Inferior parietal cortex (tissue), 1 donor: ENCODE results near the gene CRACR2A.

Experiments
- DNase-seq: peaks from one replicate; pipeline ENCODE4 v3.0.0-alpha.2; 2016; ENCODE audit errors: extremely low spot score

Gene CRACR2A

DNA sequence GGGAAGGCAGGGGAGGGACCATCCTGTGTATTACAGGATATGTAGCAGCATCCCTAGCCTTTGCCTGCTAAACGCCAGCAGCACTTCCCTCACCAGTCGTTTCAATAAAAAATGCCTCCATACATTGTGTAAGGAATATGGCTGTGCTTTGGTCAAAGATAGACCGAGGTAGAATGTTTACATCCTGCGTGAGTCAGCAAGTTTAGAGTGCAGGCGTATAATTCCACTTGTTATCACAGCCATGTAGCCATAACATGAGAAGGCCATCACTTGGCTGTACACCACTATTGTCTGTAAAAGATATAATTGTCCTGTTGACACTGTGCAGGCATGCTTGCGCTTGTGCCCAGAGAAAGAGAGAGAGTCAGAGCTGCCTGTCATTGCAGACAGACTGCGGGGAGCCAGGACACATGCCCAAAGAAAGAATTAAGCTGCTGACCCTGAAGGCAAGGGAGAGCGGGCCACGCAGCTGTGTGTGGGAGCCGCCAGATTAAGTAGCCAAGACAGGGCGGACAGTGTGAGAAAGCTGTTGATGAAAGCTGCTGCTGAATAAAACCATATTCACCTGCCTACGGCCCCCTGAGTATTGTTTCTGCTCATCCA lies 68.4 kb downstream of the CRACR2A start:
- no peak for DNase-seq

DNA sequence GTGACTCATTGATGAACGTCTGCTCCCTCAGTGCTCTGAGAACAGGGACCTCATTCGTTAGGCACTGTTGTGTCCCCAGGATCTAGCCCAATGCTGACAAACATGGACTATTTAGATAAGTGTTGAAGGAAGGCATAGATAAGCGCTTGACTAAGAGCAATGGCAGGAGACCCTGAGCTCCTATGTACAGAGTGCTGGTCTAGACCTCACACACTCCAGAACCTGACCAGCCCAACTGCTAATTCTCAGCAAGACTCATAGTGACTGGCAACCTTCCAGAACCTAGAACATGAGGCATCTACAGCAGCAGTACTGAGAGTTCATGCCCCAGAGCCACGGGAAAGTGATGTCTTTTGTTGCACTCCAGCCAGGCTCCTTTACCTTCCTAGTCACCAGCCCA lies 69.2 kb downstream of the CRACR2A start:
- DNase-seq: no peak

DNA sequence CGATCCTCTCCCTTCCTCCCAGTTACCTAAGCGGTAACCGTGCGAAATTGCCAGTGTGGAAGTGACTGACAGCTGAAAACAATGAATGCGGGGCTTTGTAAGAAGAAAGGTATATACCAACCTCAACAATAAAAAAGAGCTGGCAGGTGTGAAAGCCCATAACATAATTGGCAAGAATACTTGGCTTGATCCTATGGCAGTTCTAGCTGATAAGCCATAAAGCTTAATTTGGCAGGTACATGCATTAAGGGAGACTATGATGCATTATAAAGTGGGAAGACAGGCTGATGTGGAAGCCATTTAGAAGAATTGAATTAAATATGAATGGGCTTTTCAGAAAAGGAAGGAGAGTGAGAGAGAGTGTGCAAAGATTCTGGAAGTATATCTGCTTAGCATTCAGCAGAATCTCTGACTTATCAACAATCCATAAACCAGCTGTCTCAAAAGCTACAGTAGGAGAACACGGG lies 71.3 kb downstream of the CRACR2A start:
- DNase-seq: no peak

DNA sequence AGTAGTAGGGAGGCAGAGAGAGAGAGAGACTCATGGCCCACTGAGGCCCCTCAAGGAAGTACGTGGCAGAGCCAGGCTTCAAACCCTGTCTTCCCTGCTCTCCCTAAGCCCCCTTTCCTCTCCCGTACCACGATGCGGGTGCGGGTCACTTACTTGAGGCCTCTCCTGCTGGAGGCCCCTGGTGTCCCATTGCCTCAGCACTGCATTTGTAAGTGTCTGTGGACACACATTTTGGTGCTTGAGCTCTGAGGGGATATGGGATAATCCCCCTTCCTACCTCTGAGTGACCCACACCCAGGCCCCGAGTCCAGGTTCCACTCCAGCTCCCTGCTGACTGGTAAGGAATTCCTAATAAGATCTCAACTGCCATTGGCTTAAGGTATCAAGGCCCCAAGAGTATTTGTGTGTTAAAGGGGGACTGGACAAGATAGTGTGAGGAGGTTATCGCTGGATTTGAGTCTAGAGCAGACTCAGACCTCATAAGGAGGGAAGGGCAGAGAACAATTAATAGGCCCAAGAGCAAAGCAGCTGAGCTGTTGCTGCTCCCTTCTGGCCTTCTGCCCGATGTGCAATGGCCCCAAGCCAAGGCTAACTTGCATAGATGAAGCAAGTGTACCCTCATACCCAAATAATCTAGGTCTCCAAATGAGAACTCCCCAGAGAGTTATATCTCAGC lies 71.9 kb downstream of the CRACR2A start:
- DNase-seq: no peak

DNA sequence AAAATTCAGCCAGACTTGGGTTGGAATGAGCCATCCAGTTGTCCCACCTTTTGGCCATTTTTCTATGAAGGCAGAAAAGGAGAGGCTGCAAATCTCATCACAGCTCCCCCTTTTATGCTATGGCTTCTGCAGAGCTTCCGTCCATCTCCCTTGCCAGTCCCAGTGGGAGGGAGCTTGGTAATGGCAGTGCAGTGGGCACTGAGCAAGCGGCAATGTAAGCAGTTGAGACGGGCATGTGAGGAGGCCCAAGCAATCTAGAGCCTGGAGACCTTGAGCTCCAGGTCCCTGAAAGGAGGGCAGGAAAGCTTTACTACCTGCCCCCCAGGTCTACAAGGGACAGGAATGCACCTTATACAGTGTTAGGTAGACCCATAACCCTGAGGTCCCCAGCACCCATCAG lies 73.1 kb downstream of the CRACR2A start:
- DNase-seq: no peak

DNA sequence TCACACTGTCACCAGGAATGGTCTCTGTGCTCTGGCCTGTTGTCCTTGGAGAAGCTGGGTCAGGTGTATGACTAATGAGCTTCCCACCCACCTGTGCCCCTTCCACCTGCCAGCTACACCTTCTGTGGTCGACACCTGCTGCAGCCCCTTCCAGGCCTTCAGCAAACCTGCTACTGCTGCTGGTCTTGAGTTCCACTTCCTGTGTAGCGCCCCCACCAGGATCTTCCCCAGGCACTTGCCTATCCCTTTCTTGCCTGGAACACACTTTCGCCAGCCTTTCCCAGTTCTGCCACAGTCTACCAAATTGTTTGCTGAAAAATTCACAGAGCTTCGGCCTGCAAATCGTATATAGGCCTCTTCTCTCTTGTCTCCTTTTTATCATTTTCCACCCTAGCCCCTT lies 75.3 kb downstream of the CRACR2A start:
- DNase-seq: no peak

DNA sequence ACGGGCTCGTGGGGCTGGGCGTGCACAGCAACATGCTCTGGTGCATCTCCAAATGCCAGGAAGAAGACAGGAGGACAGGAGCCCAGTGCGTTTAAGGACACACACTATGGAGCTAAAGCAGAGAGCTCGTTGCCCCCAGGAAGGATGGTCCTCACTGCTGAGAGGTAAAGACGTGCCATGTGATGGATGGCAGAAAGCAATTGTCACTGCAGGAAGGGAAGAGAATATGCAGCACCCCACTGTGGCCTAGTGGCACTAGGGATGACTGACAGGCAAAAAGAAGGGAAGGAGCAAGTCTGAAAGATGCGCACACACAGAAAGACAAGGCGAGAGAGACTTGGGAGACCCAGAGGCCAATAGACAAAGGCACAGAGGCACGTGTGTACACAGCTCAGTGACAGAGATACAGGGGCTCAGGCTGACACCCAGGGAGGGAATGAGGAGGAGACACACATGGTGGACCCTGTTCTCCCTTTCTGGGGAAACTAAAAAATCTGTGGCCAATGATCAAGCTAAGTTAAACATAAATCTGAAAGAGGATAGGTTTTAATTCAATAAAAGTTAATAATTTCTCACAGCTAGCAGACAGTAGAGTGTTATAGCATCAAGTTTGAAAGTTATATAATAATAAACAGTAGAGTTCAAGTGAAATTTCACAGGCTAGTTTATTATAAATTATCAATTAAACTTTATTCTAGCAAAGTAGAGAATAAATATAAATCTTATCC lies 78.8 kb downstream of the CRACR2A start:
- DNase-seq: no peak

DNA sequence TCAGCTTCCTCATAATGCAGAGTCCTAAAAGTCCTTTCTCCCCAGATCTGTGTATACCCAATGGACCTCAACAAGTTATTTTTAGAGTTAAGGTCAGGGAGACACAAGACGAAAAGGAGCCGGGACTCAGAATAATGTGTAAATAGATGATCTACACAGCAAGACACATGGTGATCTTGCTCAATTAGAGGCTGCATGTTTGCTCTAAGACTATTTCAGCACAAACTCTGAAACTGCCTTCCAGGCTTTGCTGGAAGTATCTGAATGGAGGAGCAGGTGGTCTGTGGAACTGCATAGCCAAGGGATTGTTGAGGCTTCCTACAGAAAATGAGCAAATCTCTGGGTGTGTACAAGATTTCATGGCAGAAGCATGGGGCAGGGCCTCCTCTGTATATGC lies 80.8 kb downstream of the CRACR2A start:
- DNase-seq: no peak

DNA sequence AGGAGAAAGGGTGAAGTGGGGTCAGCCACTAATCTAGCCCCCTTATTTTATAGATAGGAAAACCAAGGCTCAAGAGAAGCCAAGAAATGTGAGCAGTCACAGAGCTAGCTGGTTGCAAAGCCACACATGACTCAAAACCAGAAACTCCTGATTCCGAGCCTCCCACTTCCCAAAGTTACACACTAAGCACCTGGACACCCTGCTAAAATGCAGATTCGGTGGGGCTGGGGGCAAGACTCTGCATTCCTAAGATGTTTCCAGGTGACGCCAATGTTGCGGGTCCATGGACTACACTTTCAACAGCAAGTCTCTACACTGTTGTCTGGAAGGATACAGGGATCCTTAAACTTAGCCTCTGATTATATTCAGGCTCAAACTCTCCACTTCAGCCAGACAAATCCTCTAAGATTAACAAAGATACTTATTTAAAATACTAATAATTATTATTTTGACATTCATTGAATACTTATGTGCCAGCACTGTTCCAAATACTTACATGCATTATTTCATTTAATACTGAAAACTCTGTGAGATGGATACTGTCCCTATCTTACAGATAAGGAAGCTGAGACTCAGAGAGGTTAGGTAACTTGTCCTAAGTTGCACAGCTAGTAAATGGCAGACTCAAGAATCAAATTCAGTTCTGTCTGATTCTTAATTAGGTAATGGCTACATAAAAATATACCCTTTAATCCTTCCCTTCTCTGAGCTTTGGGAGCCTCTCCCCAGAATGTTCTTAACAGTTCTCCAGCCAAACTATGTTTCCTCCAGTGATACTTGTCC lies 81.4 kb downstream of the CRACR2A start:
- DNase-seq: no peak

DNA sequence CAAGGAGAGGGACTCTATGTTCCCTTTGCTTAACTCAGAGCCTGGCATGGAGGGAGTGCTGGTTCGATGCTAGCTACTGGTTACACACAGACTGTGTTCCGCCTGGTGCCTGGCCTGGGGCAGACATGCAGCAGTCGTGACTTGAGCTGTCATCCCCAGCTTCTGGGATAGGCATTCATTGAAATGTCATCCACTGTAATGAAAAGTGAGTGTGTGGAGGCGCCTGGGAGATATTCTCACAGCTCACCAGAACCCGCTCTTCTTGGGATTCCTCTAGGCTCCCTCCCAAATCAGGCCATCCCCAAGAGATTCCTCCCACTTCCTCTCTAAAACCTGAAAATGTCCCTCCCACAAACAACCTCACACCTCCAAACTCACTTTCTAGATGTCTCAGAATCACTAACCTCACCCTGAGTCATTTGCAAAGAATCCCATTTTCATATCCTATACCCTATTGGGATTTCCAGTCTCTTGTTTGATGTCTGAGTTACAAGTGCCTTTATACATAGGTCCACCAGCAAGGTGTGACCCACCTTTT lies 82.8 kb downstream of the CRACR2A start:
- no peak for DNase-seq

DNA sequence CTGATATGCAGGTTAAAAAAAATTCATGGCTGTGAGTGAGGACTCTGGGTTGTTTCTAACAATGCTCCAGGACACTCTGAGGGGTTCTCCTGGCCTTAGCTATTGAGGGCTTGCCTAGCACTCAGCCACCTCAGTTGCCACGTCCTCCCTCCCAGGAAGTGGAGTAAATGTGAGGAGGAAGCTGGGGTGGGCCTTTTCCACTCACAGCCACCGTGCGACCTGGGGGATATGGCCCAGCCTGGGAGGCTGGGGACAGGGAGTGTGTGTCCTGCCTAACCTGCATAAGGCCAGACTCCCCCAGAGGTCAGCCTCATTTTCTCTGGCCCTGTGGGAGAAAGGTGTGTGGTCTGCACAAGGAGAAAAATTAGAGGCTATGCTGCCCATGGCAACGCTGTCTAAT lies 83.3 kb downstream of the CRACR2A start:
- no peak for DNase-seq

DNA sequence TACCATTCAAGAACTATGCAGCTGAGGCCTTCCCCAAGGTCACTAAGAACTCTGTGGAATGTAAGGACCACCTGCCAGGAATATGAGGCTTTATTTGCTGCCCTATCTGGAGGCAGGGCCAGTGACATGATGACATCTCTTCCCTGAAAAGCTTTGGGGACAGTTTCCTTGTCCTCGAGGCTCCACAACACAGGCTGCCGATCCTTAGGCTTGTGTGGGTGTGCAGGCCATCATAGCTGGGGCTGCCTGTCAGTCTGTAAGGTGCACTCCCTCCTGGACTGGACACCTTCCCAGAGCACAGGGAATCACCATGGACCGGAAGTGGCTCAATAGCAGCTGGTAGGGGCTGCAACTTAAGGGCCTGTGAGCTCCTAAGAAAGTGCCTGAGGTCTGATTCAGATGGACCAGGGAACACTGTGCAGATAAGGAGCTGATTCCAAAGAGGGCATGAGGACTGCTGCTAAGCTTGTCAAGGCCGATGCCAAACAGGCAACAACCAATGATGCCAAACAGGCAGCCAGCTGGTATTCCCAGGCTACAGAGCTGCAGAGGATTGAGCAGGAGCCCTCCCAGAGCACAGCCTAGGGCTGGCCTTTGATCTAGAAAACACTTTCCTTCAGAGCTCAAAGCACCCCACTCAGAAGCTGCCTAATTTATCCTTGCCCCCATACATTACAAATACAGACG lies 84.3 kb downstream of the CRACR2A start:
- DNase-seq: no peak

DNA sequence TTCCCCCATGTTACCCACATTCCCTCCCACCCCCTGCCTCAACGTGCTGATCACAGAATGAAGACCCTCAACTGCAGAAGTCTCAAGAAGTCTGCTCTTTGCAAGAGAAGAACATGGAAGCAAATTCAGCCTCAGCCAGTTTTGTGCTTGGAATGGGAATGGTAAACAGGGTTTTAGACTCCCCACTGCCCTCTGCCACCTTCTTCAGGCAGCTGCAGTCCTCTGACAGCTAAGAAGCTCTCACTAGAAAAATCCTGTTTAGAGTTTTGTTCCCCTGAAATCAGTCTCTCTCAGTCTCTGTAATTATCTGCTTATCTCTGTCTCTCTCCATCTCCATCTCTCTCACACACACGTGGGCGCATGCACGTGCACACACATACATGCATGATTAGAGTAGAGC lies 85.4 kb downstream of the CRACR2A start:
- DNase-seq: no peak

DNA sequence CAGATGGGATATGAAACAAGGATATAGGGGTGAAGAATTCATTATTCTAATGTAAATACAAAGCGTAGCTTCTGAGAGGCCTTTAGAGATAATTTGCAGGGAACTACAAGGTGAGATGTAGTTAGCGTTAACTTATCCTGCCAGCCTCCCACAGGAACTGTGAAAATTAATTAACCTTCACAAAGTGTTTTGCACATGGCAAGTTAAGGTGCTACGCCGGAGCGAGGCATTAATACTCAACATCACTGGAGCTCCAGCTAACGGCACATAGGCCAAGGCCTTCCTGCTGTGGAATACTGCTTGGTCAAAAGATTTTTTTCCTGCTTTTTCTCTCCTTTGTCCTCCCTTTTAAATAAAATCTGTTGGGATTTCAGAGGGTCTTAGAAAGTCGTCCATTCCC lies 86.5 kb downstream of the CRACR2A start:
- DNase-seq: no peak

DNA sequence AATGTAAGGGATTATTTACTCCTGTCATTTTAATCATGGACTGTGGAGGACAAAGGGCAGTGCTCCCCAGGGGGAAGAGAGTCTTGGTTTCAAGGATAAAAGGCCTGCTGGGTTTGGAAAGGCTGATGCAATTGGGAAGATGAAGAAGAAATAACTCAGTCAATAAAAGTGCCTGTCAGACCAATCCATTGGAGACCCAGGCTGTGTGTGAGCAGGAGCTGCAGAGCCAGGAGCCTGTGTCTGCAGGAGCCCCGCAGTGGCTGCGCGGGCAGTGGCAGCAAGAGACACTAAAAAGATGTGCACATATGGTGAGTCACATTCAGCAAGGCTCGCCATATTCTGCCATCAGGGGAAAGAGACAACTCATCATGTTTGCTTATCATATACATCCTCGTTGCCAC lies 90.4 kb downstream of the CRACR2A start:
- no peak for DNase-seq

DNA sequence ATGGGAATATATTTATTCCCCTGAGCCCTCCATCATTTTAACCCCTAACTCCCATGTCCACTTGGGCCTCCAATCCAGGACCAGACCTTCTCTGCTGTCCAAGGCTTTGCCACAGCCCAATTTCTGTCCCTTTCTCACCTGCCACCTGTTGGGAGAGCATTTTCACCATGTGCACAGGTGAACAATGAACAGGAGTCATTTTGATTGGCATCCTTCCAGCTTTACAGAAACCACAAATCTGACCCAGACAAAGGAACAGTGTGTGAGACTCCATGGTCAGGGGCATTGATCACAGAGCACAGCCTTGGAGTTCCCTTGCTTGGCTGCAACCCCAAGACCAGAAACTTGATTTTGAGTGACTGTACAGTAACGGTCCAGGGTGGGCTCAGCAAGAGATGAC lies 91.9 kb downstream of the CRACR2A start:
- no peak for DNase-seq

DNA sequence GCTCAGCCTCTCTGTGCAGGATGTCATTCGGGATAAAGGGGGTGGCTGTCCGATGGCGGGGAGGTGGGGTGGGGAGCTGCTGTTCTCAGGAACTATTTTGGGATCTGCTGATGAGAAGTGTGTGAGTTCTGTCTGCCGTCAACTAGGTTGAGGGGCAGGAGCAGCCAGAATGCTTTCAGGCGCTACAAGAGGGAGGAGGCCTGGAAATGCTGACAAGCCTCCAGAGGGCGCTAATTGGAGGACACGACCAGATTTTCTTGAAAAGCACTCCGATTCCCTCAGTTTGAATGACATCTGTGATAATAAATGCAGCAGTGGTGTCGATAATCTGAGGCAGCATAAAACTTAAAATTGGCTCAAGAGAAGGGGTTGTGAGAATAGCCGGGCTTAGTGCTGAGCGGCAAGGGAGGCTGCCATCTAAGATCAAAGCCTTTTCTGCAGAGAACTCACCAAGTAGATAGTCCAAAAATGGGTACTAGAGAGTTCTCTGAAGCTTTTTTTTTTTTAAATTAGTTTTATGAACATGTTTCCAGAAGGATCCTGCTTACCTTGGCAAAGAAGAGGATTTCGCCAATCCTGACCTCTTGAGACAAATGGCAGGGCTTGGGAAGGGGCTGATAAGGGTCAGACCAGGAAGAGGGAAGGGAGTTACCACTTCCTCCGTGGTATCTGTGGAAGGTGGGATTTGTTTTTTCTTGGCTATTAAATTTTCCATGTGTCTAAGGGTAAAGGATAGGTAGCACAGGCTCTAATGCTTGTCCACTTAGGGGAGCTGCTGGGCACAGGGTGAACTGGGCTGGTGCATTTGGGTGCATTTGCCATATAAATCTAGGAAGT lies 94.4 kb downstream of the CRACR2A start:
- no peak for DNase-seq

DNA sequence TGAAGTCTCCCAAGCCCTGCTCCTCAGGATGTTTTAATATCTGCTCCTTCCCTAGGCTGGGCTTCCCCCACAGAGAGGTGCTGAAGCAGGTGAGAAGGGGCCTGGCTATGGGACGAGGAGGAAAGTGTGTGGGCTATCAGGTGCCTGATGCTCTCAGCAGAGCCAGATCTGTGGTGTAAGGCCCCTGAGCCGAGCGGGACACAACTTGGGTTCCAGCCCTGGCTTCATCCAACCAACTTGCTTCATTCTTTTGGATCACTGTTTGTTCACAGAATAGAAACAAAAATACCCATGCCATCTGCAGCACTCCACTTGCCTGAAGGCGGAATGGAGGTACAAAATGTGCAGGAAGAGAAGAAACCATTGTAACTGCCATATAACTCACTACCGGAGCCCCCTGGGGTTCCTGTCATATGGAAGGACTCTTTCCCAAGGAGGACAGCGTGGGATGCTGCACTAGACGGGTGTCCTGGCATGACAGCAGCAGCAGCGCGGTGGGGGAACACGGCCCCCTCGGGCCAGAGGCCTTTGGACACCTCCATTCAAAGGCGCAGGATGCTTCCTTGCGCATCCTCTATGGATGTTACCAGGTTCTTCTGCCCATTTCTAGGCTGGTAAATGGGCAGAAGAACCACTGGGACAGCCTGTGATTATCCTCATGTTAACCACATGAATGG lies 95.8 kb downstream of the CRACR2A start:
- DNase-seq: no peak

DNA sequence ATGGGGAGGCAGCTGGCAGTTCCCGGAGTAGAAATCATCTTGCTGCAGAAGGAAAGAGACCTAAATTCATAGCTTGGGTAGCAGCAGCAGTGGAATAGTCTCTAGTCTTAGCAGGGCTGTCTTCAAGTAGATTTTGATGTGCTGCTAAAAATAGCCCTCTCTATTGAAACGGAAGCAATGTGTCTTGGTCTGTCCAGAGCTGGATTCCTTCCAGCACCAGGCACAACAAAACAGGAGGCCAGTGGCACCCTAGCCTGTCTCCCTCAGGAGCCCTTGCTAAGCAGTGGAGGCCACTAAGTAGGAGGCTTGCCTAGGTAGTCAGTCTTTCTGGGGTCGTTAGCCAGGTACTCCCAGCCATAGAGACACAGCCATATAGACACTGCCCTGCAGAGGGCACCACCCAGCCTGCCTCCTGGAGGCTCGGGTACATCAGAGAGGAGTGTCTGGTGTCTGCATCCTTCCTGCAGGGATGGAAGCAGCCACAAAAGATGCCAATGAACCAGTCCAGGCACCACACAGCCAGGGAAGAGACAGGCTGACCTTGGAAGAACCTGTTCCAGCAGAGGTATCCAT lies 97.5 kb downstream of the CRACR2A start:
- no peak for DNase-seq
